Gastrocnemius medialis (tissue), 4 donors: ENCODE measurements around the gene CD164.

Experiments
- POLR2A ChIP-seq, 2 donors: fragments of 450-650 bp; IDR thresholded peaks; one replicate each; pipeline ENCODE4 v1.6.1; 2017; ENCODE audit warnings: antibody characterized with exemption in 2 of 2, mild to moderate bottlenecking in 2 of 2, moderate library complexity in 2 of 2
- TF ChIP-seq, protein P1 (sequence below), 5 experiments: fragments of 450-650 bp in 3 of 5; fragments of 200-600 bp in 2 of 5; sonication (generic) in 2 of 5; IDR thresholded peaks in 4 of 5; conservative IDR thresholded peaks in 1 of 5; 1 replicate in 4 of 5; 2 replicates in 1 of 5; pipeline ENCODE4 v1.5.1; 2016 to 2019; ENCODE audit warnings: antibody characterized with exemption in 5 of 5, mild to moderate bottlenecking in 3 of 5, moderate library complexity in 3 of 5

DNA sequence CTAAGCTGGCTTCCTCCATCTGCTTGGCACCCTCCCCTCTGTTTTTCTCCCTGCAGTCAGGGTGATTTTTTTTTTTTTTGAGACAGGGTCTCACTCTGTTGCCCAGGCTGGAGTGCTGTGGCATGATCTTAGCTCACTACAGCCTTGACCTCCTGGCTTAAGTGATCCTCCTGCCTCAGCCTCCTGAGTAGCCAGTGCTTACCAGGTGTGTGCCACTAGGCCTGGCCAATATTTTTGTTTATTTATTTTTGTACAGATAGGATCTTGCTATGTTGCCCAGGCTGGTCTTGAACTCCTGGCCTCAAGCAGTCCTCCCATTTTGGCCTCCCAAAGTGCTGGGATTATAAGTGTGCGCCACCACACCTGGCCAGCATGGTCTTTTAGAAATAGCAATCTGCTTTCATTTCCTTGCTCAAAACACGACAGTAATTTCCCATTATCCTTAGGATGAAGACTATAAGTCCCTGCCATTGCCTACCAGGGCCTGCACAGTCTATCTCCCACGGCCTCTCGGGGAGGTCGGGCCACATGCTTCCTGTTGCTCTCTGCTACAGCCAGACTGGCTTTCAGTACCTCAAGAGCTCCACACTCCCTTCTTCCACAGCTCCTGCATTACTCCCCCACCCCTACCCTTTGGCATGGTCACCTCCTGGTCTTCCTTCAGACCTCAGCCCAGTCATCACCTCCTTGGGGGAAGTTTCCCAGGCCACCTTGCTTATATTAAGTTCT is 11.1 kb upstream of the CD164 start:
- TF ChIP-seq, protein P1, sequence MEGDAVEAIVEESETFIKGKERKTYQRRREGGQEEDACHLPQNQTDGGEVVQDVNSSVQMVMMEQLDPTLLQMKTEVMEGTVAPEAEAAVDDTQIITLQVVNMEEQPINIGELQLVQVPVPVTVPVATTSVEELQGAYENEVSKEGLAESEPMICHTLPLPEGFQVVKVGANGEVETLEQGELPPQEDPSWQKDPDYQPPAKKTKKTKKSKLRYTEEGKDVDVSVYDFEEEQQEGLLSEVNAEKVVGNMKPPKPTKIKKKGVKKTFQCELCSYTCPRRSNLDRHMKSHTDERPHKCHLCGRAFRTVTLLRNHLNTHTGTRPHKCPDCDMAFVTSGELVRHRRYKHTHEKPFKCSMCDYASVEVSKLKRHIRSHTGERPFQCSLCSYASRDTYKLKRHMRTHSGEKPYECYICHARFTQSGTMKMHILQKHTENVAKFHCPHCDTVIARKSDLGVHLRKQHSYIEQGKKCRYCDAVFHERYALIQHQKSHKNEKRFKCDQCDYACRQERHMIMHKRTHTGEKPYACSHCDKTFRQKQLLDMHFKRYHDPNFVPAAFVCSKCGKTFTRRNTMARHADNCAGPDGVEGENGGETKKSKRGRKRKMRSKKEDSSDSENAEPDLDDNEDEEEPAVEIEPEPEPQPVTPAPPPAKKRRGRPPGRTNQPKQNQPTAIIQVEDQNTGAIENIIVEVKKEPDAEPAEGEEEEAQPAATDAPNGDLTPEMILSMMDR (IDR thresholded peaks at IDR 0.05 in 4 of 5, conservative IDR thresholded peaks at IDR 0.05 in 1 of 5) = no peak
- TF ChIP-seq POLR2A (IDR thresholded peaks at IDR 0.05) = no peak
